ENCODE data around the gene HDAC4. TPM values are rescaled to one million over a fixed set of nuclear protein-coding genes. Genes with fewer than 3 reads are reported as not detected.

HDAC4 gene
- total RNA-seq, 2 donors from 2014 or later: 9.3 to 139 TPM

DNA sequence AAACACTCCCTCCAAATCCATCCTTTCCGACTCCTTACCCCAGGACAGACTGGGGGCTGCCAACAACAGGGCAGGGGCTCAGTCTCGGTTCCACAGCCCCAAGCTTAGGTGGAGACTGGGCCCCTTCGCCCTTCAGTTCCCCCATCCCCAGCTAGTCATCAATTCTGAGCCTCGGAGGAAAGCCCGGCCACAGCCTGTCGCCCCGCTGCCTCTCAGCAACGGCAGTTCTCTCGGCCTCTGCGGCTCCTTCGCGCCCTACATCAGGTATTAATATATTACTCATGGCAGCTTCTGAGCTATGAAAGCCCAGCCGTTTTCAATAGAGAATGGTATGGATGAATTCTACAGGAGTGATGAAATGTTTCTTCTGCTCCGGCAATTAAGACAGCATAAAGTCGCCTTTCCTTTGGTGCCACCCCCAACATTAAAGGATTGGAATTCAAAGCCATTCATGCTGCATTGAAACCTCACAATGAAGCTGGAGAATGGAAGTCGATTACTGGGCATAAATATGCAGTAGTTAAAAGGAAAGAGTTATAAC lies 2.8 kb downstream of the HDAC4 start:
- H3K27ac ChIP-seq: no peak overlapping the region
- no peaks in the 10 kb centered on the region for H3K9me3 ChIP-seq
- TF ChIP-seq POLR2A (IDR thresholded peaks at IDR 0.05): no peak
- TF ChIP-seq, protein P1, sequence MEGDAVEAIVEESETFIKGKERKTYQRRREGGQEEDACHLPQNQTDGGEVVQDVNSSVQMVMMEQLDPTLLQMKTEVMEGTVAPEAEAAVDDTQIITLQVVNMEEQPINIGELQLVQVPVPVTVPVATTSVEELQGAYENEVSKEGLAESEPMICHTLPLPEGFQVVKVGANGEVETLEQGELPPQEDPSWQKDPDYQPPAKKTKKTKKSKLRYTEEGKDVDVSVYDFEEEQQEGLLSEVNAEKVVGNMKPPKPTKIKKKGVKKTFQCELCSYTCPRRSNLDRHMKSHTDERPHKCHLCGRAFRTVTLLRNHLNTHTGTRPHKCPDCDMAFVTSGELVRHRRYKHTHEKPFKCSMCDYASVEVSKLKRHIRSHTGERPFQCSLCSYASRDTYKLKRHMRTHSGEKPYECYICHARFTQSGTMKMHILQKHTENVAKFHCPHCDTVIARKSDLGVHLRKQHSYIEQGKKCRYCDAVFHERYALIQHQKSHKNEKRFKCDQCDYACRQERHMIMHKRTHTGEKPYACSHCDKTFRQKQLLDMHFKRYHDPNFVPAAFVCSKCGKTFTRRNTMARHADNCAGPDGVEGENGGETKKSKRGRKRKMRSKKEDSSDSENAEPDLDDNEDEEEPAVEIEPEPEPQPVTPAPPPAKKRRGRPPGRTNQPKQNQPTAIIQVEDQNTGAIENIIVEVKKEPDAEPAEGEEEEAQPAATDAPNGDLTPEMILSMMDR (IDR thresholded peaks at IDR 0.05): no peak
- ATAC-seq (no peak), DNase-seq (no peak)
- peaks cover 30% of the 10 kb centered on the region for H3K4me1 ChIP-seq
- 78 to 82% methylated on average over 16 of the region's 16 CpGs for WGBS, 2 donors
- no peaks in the 10 kb centered on the region for H3K27me3 ChIP-seq
- intact Hi-C loops (cut with DNase I): no loop called here
- H3K4me3 ChIP-seq: no peak overlapping the region
- no peaks in the 10 kb centered on the region for H3K36me3 ChIP-seq (replicated peaks in 1 of 2; ENCODE audit: insufficient read depth in 1 of 2, low read depth in 2 of 2)

DNA sequence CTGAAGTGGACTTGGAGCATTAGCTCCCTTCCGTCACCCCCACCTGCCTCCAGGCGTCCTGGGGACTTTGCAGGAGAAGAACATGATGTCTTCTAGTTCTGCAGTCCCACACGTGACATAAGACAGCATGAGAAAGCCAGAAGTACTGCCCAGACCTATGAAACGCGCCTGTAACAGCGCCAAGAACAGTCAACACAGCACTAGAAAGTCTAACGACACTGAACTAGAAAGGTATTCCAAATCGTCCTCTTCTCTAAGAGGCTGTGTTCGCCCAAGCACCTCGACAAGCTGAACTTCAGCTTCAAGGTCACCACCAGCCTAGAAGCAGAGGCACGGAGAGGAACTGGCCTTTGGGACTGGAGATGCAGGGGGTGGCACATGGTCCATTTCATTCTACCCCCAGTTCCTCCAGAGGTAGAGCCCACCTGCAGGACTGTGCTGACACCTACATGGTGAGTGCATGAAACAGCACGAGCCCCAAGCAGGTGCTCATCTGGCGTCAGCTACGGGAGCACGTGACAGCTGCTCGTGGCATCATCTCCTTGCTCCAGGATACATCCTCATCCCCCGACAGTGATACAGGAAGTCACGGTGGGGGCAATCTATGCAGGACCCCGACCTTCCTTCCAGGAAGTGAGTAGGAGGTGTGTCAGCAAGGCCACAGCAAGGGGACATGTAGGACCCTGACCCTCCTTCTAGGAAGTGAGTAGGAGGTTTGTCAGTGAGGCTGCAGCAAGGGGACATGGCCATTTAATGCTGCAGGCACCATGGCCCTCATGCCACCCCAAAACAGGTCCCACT lies 3.7 kb downstream of the HDAC4 start:
- Histone ChIP-seq H3K27ac (peak overlapping the region in 3 of 4 donors; percentile 16 to 30 (median 23)), H3K36me3 (replicated peaks in 1 of 2; ENCODE audit: insufficient read depth in 1 of 2, low read depth in 2 of 2) (no peaks in the 10 kb centered on the region), H3K4me3 (no peak overlapping the region), H3K9me3 (no peaks in the 10 kb centered on the region), H3K27me3 (no peaks in the 10 kb centered on the region), H3K4me1 (peaks cover 26% of the 10 kb centered on the region)
- no peak for ATAC-seq
- intact Hi-C loops (cut with DNase I): no loop called here
- TF ChIP-seq, protein P1 (IDR thresholded peaks at IDR 0.05): peak in 6 of 7 experiments; percentile 16 to 56 (median 46)
- peak in 1 of 3 donors; percentile 7 for TF ChIP-seq POLR2A (IDR thresholded peaks at IDR 0.05)
- peak; percentile 51 to 71 (median 60) for DNase-seq
- whole genome bisulfite sequencing, 2 donors: 35 to 47% methylated on average over 13 to 19 of the region's 19 CpGs

DNA sequence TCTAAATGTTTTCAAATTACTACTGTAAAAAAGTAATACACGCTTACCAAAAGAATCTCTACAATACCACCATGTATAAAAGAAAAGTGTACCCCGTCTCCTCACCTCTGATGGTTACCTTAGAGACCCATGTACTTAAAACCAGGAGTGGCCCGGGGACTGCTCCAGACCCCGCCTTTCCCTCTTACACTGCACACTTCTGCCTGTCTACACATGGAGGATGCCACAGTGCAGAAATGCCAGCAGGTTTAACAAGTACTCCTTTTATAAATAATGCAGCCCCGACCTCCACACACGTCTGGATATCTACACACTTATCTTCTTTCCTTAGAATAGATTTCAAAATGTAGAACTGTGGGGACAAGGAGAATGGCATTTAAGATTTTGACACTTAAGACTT lies 5.3 kb downstream of the HDAC4 start:
- H3K36me3 ChIP-seq (replicated peaks in 1 of 2; ENCODE audit: insufficient read depth in 1 of 2, low read depth in 2 of 2): no peaks in the 10 kb centered on the region
- peaks cover 24% of the 10 kb centered on the region for H3K4me1 ChIP-seq
- no peak overlapping the region for H3K4me3 ChIP-seq
- DNase-seq (no peak), ATAC-seq (no peak)
- no peak overlapping the region for H3K27ac ChIP-seq
- WGBS, 2 donors: 71% methylated on average over 6 of the region's 6 CpGs
- H3K27me3 ChIP-seq: no peaks in the 10 kb centered on the region
- no peaks in the 10 kb centered on the region for H3K9me3 ChIP-seq
- TF ChIP-seq, protein P1 (IDR thresholded peaks at IDR 0.05): no peak
- intact Hi-C loops (cut with DNase I): no loop called here

DNA sequence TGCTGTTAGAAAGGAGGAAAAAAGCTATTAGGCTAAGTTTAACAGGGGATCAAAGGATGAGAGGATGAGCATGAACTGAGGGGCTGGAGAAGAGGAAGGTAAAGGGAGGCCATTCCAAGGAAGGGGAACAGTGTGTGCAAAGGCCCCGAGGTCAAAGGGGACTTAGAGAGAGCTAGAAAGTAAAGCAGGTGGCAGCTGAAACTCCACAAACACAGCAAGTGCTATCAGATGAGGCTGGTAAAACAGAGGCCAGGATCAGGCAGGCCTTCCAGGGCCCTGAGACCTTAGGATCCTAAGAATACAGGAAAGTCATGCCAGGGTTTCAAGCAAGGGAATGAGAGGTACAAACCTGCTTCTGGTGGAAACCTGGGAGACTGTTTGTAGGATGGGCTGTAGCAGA lies 5.8 kb downstream of the HDAC4 start:
- TF ChIP-seq, protein P1 (IDR thresholded peaks at IDR 0.05): no peak
- TF ChIP-seq POLR2A (IDR thresholded peaks at IDR 0.05): no peak
- ATAC-seq: no peak
- WGBS, 2 donors: 79 to 82% methylated on average over 1 of the region's 1 CpG
- Histone ChIP-seq H3K27me3 (no peaks in the 10 kb centered on the region), H3K27ac (no peak overlapping the region), H3K4me3 (no peak overlapping the region), H3K4me1 (peaks cover 24% of the 10 kb centered on the region), H3K36me3 (replicated peaks in 1 of 2; ENCODE audit: insufficient read depth in 1 of 2, low read depth in 2 of 2) (no peaks in the 10 kb centered on the region), H3K9me3 (no peaks in the 10 kb centered on the region)
- intact Hi-C loops (cut with DNase I): no loop called here
- DNase-seq: no peak
